HepG2 (cell line): ENCODE measurements around the gene LEAP2. TPM values are rescaled to one million over a fixed set of nuclear protein-coding genes. Genes with fewer than 3 reads are reported as not detected.

ENCODE experiments used
- ATM ChIP-seq: fragments of 450-650 bp; IDR thresholded peaks from 2 replicates; pipeline ENCODE4 v1.7.1; 2017; ENCODE audit warnings: mild to moderate bottlenecking, borderline replicate concordance
- ERF ChIP-seq: IDR thresholded peaks from 2 replicates; pipeline ENCODE4 v1.6.1; 2018; ENCODE audit warnings: missing biosample characterization, missing genetic modification reagents
- HHEX ChIP-seq: IDR thresholded peaks from 2 replicates; pipeline ENCODE4 v1.6.1; 2016; ENCODE audit warnings: control low read depth
- HNRNPUL1 ChIP-seq: fragments of 200-400 bp; formaldehyde crosslinking; IDR thresholded peaks from 2 replicates; pipeline ENCODE4 v1.6.1; 2017; ENCODE audit warnings: low read depth, mild to moderate bottlenecking, low read length, moderate library complexity
- KAT2B ChIP-seq: fragments of 150-350 bp; IDR thresholded peaks from 2 replicates; pipeline ENCODE4 v1.6.1; 2014; ENCODE audit warnings: low read depth, low read length, borderline replicate concordance
- MEIS2 ChIP-seq: sonication (generic); formaldehyde crosslinking; IDR thresholded peaks from 2 replicates; pipeline ENCODE4 v1.9.0; 2021; ENCODE audit warnings: mild to moderate bottlenecking, missing genetic modification reagents
- NCOA5 ChIP-seq: sonication (generic); formaldehyde crosslinking; IDR thresholded peaks from 2 replicates; pipeline ENCODE4 v1.4.0; 2020; ENCODE audit warnings: missing genetic modification reagents
- PHF5A ChIP-seq: IDR thresholded peaks from one replicate; pipeline ENCODE4 v1.6.1; 2018; ENCODE audit warnings: low read depth, missing genetic modification reagents; ENCODE audit not compliant: unreplicated experiment
- PITX1 ChIP-seq: sonication (generic); formaldehyde crosslinking; IDR thresholded peaks from 2 replicates; pipeline ENCODE4 v1.5.1; 2020; ENCODE audit warnings: mild to moderate bottlenecking, missing genetic modification reagents
- THAP11 ChIP-seq: IDR thresholded peaks from 2 replicates; pipeline ENCODE4 v1.6.1; 2016; ENCODE audit warnings: missing biosample characterization, missing genetic modification reagents
- TMF1 ChIP-seq: sonication (generic); formaldehyde crosslinking; IDR thresholded peaks from 2 replicates; pipeline ENCODE4 v1.8.1; 2022; ENCODE audit warnings: low read depth, missing genetic modification reagents
- U2AF1 ChIP-seq: fragments of 200-400 bp; formaldehyde crosslinking; optimal IDR thresholded peaks from 2 replicates; pipeline ENCODE3; 2017; ENCODE audit warnings: mild to moderate bottlenecking, low read depth, low read length
- YY1 ChIP-seq: IDR thresholded peaks from 2 replicates; pipeline ENCODE4 v1.6.1; 2011; ENCODE audit warnings: low read length, low read depth, moderate library complexity, mild to moderate bottlenecking; ENCODE audit not compliant: insufficient read depth, insufficient replicate concordance
- ZNF234 ChIP-seq: sonication (generic); formaldehyde crosslinking; conservative IDR thresholded peaks from 2 replicates; pipeline ENCODE4 v1.5.1; 2020; ENCODE audit warnings: mild to moderate bottlenecking, missing genetic modification reagents
- ZNF260 ChIP-seq: sonication (generic); formaldehyde crosslinking; IDR thresholded peaks from 2 replicates; pipeline ENCODE4 v1.4.0; 2020; ENCODE audit warnings: missing genetic modification reagents, low read depth, mild to moderate bottlenecking, borderline replicate concordance
- ZNF329 ChIP-seq: sonication (generic); formaldehyde crosslinking; IDR thresholded peaks from 2 replicates; pipeline ENCODE4 v1.9.0; 2021; ENCODE audit warnings: low read depth, mild to moderate bottlenecking, missing genetic modification reagents
- ZNF354B ChIP-seq: sonication (generic); formaldehyde crosslinking; IDR thresholded peaks from 2 replicates; pipeline ENCODE4 v1.8.0; 2022; ENCODE audit warnings: mild to moderate bottlenecking, missing genetic modification reagents
- ZNF709 ChIP-seq: sonication (generic); formaldehyde crosslinking; IDR thresholded peaks from 2 replicates; pipeline ENCODE4 v1.5.0; 2020; ENCODE audit warnings: mild to moderate bottlenecking, missing genetic modification reagents
- ZNF780A ChIP-seq: sonication (generic); formaldehyde crosslinking; IDR thresholded peaks from 2 replicates; pipeline ENCODE4 v1.8.0; 2022; ENCODE audit warnings: mild to moderate bottlenecking, missing genetic modification reagents, moderate library complexity
- ZSCAN29 ChIP-seq: sonication (generic); formaldehyde crosslinking; conservative IDR thresholded peaks from 2 replicates; pipeline ENCODE4 v1.4.0; 2020; ENCODE audit warnings: mild to moderate bottlenecking, missing genetic modification reagents
- polyA plus RNA-seq, 8 experiments: library from polyadenylated mRNA; depleted of rRNA in 3 of 8; stranded (reverse) in 7 of 8; unstranded in 1 of 8; fragments of >200 nt; fragmentation: Illumina TruSeq in 4 of 8; extraction: Trizol in 4 of 8; gene quantifications; 2 replicates each; pipeline versions ENCODE4 v1.2.1 to v1.2.3, GENCODE V29; 2011 to 2016; ENCODE audit warnings: low read depth in 4 of 8, missing spikeins in 1 of 8, mixed read lengths in 1 of 8; ENCODE audit not compliant: insufficient read depth in 1 of 8
- total RNA-seq, 5 experiments: library from RNA; depleted of rRNA; stranded (reverse); fragments of >200 nt; fragmentation: Illumina TruSeq; extraction: Trizol; gene quantifications; 2 replicates each; pipeline ENCODE4 v1.2.3, GENCODE V29; 2016; ENCODE audit warnings: low read depth in 1 of 5
- TF ChIP-seq, protein P1 (sequence below): sonication (generic); formaldehyde crosslinking; IDR thresholded peaks from 2 replicates; pipeline ENCODE4 v1.4.0; 2020; ENCODE audit warnings: missing genetic modification reagents
- TF ChIP-seq, protein P2 (sequence below): sonication (generic); formaldehyde crosslinking; IDR thresholded peaks from 2 replicates; pipeline ENCODE4 v1.5.0; 2020; ENCODE audit warnings: mild to moderate bottlenecking, missing genetic modification reagents, moderate library complexity
- TF ChIP-seq, protein P3 (sequence below): sonication (generic); formaldehyde crosslinking; IDR thresholded peaks from 2 replicates; pipeline ENCODE4 v1.8.0; 2022; ENCODE audit warnings: mild to moderate bottlenecking, missing genetic modification reagents, moderate library complexity
- TF ChIP-seq, protein P4 (sequence below): sonication (generic); formaldehyde crosslinking; IDR thresholded peaks from 2 replicates; pipeline ENCODE4 v1.8.0; 2022; ENCODE audit warnings: missing genetic modification reagents, mild to moderate bottlenecking, borderline replicate concordance

LEAP2 gene
- total and polyA plus RNA-seq, 2 of the 13 experiments (the other 11 are each of a cell fraction or from before 2014, with no cell fraction given) = 23.9 to 51.9 TPM

DNA sequence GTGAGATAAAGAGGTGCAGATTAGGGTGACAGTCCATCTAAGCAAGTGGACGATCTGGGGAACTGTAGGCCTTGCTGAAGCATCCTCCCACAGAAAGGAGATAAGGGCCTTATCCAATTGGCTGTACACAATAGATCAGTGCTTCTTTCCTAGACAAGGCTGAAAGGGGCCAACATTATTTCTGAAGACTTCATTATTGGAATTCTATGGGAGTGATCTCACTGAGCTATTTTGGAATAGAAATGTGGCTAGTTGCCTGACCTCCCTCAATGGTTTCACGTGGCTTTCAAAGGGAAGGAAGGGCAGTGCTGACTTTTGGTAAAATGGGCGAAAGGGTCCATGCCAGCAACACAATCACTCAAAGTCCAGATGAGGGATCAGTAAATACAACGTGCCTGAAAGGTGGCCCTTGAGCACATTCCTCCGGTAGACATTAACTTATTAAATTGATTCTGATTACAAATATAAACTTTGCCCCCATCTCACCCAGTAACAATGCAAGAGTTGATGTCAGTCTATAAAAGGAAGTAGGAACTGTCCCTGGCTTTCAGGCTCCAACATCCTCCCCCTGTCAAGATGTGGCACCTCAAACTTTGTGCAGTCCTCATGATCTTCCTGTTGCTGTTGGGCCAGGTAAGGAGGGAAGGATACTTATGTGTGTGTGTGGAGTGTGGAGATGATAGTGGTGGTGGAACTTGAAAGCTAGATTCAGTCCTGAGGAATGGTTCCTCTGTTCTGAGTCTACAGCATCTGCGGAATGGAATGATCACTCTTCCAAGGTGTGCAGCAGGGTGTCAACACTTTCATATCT, at the start of gene LEAP2 (continued):
- TF ChIP-seq, protein P1, sequence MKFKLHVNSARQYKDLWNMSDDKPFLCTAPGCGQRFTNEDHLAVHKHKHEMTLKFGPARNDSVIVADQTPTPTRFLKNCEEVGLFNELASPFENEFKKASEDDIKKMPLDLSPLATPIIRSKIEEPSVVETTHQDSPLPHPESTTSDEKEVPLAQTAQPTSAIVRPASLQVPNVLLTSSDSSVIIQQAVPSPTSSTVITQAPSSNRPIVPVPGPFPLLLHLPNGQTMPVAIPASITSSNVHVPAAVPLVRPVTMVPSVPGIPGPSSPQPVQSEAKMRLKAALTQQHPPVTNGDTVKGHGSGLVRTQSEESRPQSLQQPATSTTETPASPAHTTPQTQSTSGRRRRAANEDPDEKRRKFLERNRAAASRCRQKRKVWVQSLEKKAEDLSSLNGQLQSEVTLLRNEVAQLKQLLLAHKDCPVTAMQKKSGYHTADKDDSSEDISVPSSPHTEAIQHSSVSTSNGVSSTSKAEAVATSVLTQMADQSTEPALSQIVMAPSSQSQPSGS (CRISPR knock-in tag) = peak; percentile 81
- TF ChIP-seq PITX1 (CRISPR knock-in tag) (no peak; the same call in none of the 2 replicates), ZNF354B (CRISPR knock-in tag) (no peak), KAT2B (no peak), ZNF780A (CRISPR knock-in tag) (peak; percentile 68; the same call in 1 of the 2 replicates), ZNF709 (CRISPR knock-in tag) (peak; percentile 76; the same call in 1 of the 2 replicates), ATM (no peak), HNRNPUL1 (no peak), TMF1 (CRISPR knock-in tag) (no peak), PHF5A (CRISPR knock-in tag) (peak; percentile 29), U2AF1 (no peak), YY1 (no peak), MEIS2 (CRISPR knock-in tag) (peak; percentile 56; the same call in 1 of the 2 replicates), NCOA5 (CRISPR knock-in tag) (no peak), ZNF329 (CRISPR knock-in tag) (0 out of 2 replicates have a peak, but pooled peaks have one; percentile 45), ERF (peak; percentile 58; the same call in 1 of the 2 replicates), HHEX (CRISPR knock-in tag) (peak; percentile 79), ZNF234 (CRISPR knock-in tag) (0 out of 2 replicates have a peak, but pooled peaks have one; percentile 62), ZSCAN29 (CRISPR knock-in tag) (peak; percentile 83; the same call in 1 of the 2 replicates), THAP11 (CRISPR knock-in tag) (peak; percentile 53; the same call in 1 of the 2 replicates), ZNF260 (CRISPR knock-in tag) (no peak)
- TF ChIP-seq, protein P2, sequence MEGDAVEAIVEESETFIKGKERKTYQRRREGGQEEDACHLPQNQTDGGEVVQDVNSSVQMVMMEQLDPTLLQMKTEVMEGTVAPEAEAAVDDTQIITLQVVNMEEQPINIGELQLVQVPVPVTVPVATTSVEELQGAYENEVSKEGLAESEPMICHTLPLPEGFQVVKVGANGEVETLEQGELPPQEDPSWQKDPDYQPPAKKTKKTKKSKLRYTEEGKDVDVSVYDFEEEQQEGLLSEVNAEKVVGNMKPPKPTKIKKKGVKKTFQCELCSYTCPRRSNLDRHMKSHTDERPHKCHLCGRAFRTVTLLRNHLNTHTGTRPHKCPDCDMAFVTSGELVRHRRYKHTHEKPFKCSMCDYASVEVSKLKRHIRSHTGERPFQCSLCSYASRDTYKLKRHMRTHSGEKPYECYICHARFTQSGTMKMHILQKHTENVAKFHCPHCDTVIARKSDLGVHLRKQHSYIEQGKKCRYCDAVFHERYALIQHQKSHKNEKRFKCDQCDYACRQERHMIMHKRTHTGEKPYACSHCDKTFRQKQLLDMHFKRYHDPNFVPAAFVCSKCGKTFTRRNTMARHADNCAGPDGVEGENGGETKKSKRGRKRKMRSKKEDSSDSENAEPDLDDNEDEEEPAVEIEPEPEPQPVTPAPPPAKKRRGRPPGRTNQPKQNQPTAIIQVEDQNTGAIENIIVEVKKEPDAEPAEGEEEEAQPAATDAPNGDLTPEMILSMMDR (CRISPR knock-in tag) = peak; percentile 9
- TF ChIP-seq, protein P3, sequence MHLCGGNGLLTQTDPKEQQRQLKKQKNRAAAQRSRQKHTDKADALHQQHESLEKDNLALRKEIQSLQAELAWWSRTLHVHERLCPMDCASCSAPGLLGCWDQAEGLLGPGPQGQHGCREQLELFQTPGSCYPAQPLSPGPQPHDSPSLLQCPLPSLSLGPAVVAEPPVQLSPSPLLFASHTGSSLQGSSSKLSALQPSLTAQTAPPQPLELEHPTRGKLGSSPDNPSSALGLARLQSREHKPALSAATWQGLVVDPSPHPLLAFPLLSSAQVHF (CRISPR knock-in tag) = peak; percentile 77; the same call in 1 of the 2 replicates
- TF ChIP-seq, protein P4, sequence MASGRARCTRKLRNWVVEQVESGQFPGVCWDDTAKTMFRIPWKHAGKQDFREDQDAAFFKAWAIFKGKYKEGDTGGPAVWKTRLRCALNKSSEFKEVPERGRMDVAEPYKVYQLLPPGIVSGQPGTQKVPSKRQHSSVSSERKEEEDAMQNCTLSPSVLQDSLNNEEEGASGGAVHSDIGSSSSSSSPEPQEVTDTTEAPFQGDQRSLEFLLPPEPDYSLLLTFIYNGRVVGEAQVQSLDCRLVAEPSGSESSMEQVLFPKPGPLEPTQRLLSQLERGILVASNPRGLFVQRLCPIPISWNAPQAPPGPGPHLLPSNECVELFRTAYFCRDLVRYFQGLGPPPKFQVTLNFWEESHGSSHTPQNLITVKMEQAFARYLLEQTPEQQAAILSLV (CRISPR knock-in tag) = 0 out of 2 replicates have a peak, but pooled peaks have one; percentile 17
